ENCODE results near the gene MYT1.

MYT1 gene

GRCh38 chr20:64212755-64213154 is 48.5 kb downstream of the MYT1 start:
- no peak overlapping the region for H3K4me3 ChIP-seq (ENCODE audit: low read depth, low read length)

- H3K4me3 ChIP-seq (ENCODE audit: low read depth, low read length): no peak overlapping the region
Observed at GRCh38 chr20:64214113-64214512, 49.9 kb downstream of the MYT1 start.

- no peak overlapping the region for H3K4me3 ChIP-seq (ENCODE audit: low read depth, low read length)
Observed at GRCh38 chr20:64214952-64215351, 50.7 kb downstream of the MYT1 start.

GRCh38 chr20:64216036-64216435 is 51.8 kb downstream of the MYT1 start:
- H3K4me3 ChIP-seq (ENCODE audit: low read depth, low read length): no peak overlapping the region

- H3K4me3 ChIP-seq (ENCODE audit: low read depth, low read length): no peak overlapping the region
Observed at GRCh38 chr20:64216910-64217309, 52.7 kb downstream of the MYT1 start.

- no peak overlapping the region for H3K4me3 ChIP-seq (ENCODE audit: low read depth, low read length)
Observed at GRCh38 chr20:64217539-64218221, 53.4 kb downstream of the MYT1 start.

GRCh38 chr20:64219202-64219601 is 55.0 kb downstream of the MYT1 start:
- no peak overlapping the region for H3K4me3 ChIP-seq (ENCODE audit: low read depth, low read length)

- no peak overlapping the region for H3K4me3 ChIP-seq (ENCODE audit: low read depth, low read length)
Observed at GRCh38 chr20:64219730-64220129, 55.5 kb downstream of the MYT1 start.

- H3K4me3 ChIP-seq (ENCODE audit: low read depth, low read length): no peak overlapping the region
Observed at GRCh38 chr20:64220420-64220819, 56.2 kb downstream of the MYT1 start.

- H3K4me3 ChIP-seq (ENCODE audit: low read depth, low read length): no peak overlapping the region
Observed at GRCh38 chr20:64220891-64221527, 56.8 kb downstream of the MYT1 start.

GRCh38 chr20:64222291-64222735 is 58.1 kb downstream of the MYT1 start:
- H3K4me3 ChIP-seq (ENCODE audit: low read depth, low read length): no peak overlapping the region

GRCh38 chr20:64222851-64223525 is 58.7 kb downstream of the MYT1 start:
- no peak overlapping the region for H3K4me3 ChIP-seq (ENCODE audit: low read depth, low read length)

- H3K4me3 ChIP-seq (ENCODE audit: low read depth, low read length): no peak overlapping the region
Observed at GRCh38 chr20:64223526-64224067, 59.3 kb downstream of the MYT1 start.

GRCh38 chr20:64224351-64225170 is 60.3 kb downstream of the MYT1 start:
- no peak overlapping the region for H3K4me3 ChIP-seq (ENCODE audit: low read depth, low read length)

GRCh38 chr20:64225171-64225595 is 60.9 kb downstream of the MYT1 start:
- H3K4me3 ChIP-seq (ENCODE audit: low read depth, low read length): no peak overlapping the region

GRCh38 chr20:64225828-64226598 is 61.8 kb downstream of the MYT1 start:
- no peak overlapping the region for H3K4me3 ChIP-seq (ENCODE audit: low read depth, low read length)

- H3K4me3 ChIP-seq (ENCODE audit: low read depth, low read length): no peak overlapping the region
Observed at GRCh38 chr20:64226686-64227580, 62.7 kb downstream of the MYT1 start.

- H3K4me3 ChIP-seq (ENCODE audit: low read depth, low read length): no peak overlapping the region
Observed at GRCh38 chr20:64228086-64228653, 63.9 kb downstream of the MYT1 start.

All from iPS-11a (cell line).